H9 (cell line): ENCODE results near the gene PPP1R14C. TPM values are rescaled to one million over a fixed set of nuclear protein-coding genes. Genes with fewer than 3 reads are reported as not detected.

ENCODE experiments used
- DNase-seq: peaks from one replicate; pipeline ENCODE4 v3.0.0-alpha.2; 2017
- H2AFZ ChIP-seq: one replicate; pipeline ENCODE4 v1.6.1; 2013; ENCODE audit warnings: mild to moderate bottlenecking, low read length, control low read depth, moderate library complexity
- H2AK5ac ChIP-seq: 2 replicates; pipeline ENCODE4 v1.6.1; 2013; ENCODE audit warnings: low read length, control low read depth, mixed read lengths; ENCODE audit not compliant: insufficient read length
- H2BK120ac ChIP-seq: one replicate; pipeline ENCODE4 v1.6.1; 2013; ENCODE audit warnings: low read depth, mild to moderate bottlenecking, low read length, control low read depth, inconsistent platforms; ENCODE audit not compliant: poor library complexity, severe bottlenecking
- H2BK12ac ChIP-seq: 2 replicates; pipeline ENCODE4 v1.6.1; 2013; ENCODE audit warnings: low read length, control low read depth, mixed read lengths, low read depth; ENCODE audit not compliant: insufficient read length
- H2BK15ac ChIP-seq: 2 replicates; pipeline ENCODE4 v1.6.1; 2013; ENCODE audit warnings: low read depth, low read length, control low read depth
- H2BK20ac ChIP-seq: one replicate; pipeline ENCODE4 v1.6.1; 2013; ENCODE audit warnings: low read depth, mild to moderate bottlenecking, low read length, control low read depth, inconsistent platforms; ENCODE audit not compliant: poor library complexity, severe bottlenecking
- H2BK5ac ChIP-seq: 2 replicates; pipeline ENCODE4 v1.6.1; 2013; ENCODE audit warnings: low read length, control low read depth, mixed read lengths; ENCODE audit not compliant: insufficient read length
- H3K14ac ChIP-seq: 2 replicates; pipeline ENCODE4 v1.6.1; 2013; ENCODE audit warnings: low read length, control low read depth; ENCODE audit not compliant: insufficient read depth
- H3K18ac ChIP-seq: 2 replicates; pipeline ENCODE4 v1.6.1; 2013; ENCODE audit warnings: low read depth, mild to moderate bottlenecking, mixed read lengths, low read length, control low read depth; ENCODE audit not compliant: insufficient read length
- H3K23ac ChIP-seq: 2 replicates; pipeline ENCODE4 v1.6.1; 2013; ENCODE audit warnings: low read length, control low read depth, mixed read lengths, low read depth; ENCODE audit not compliant: insufficient read length
- H3K23me2 ChIP-seq: 2 replicates; pipeline ENCODE4 v1.6.1; 2013; ENCODE audit warnings: low read depth, mild to moderate bottlenecking, mixed read lengths, low read length, control low read depth; ENCODE audit not compliant: insufficient read length, poor library complexity, severe bottlenecking
- H3K27ac ChIP-seq: 2 replicates; pipeline ENCODE4 v1.5.1; 2013; ENCODE audit warnings: low read length, control low read depth, mixed read lengths, low read depth; ENCODE audit not compliant: insufficient read length
- H3K27me3 ChIP-seq: 2 replicates; pipeline ENCODE4 v1.6.1; 2013; ENCODE audit warnings: low read length, control low read depth, inconsistent platforms; ENCODE audit not compliant: insufficient read depth
- H3K4ac ChIP-seq: 2 replicates; pipeline ENCODE4 v1.6.1; 2013; ENCODE audit warnings: low read depth, mild to moderate bottlenecking, control low read depth, inconsistent platforms, low read length, moderate library complexity
- H3K4me1 ChIP-seq: 2 replicates; pipeline ENCODE4 v1.6.1; 2013; ENCODE audit warnings: low read length, control low read depth, inconsistent platforms; ENCODE audit not compliant: insufficient read depth
- H3K4me2 ChIP-seq: 2 replicates; pipeline ENCODE4 v1.6.1; 2013; ENCODE audit warnings: low read length, control low read depth, mixed read lengths; ENCODE audit not compliant: insufficient read length, insufficient read depth
- H3K56ac ChIP-seq: 2 replicates; pipeline ENCODE4 v1.6.1; 2013; ENCODE audit warnings: low read depth, mild to moderate bottlenecking, mixed read lengths, low read length, control low read depth; ENCODE audit not compliant: insufficient read length
- H3K79me1 ChIP-seq: 2 replicates; pipeline ENCODE4 v1.6.1; 2013; ENCODE audit warnings: low read depth, mild to moderate bottlenecking, moderate library complexity, low read length, control low read depth, inconsistent platforms; ENCODE audit not compliant: insufficient read depth, poor library complexity, severe bottlenecking
- H3K79me2 ChIP-seq: 2 replicates; pipeline ENCODE4 v1.6.1; 2013; ENCODE audit warnings: low read length, control low read depth, inconsistent platforms; ENCODE audit not compliant: insufficient read depth
- H3K9ac ChIP-seq: 2 replicates; pipeline ENCODE4 v1.6.1; 2013; ENCODE audit warnings: low read length, control low read depth, mixed read lengths; ENCODE audit not compliant: insufficient read length; ENCODE audit errors: extremely low read depth
- H3K9me3 ChIP-seq: one replicate; pipeline ENCODE4 v1.6.1; 2013; ENCODE audit warnings: low read depth, low read length, inconsistent platforms; ENCODE audit not compliant: control insufficient read depth
- H3T11ph ChIP-seq: one replicate; pipeline ENCODE4 v1.6.1; 2013; ENCODE audit warnings: mild to moderate bottlenecking, low read length, control low read depth, inconsistent platforms
- H4K20me1 ChIP-seq: one replicate; pipeline ENCODE4 v1.6.1; 2013; ENCODE audit not compliant: control insufficient read depth, insufficient read length, insufficient read depth
- H4K5ac ChIP-seq: 2 replicates; pipeline ENCODE4 v1.6.1; 2013; ENCODE audit warnings: low read depth, mild to moderate bottlenecking, mixed read lengths, low read length, control low read depth; ENCODE audit not compliant: insufficient read length
- H4K8ac ChIP-seq: replicated peaks from 2 replicates; pipeline ENCODE4 v1.6.1; 2013; ENCODE audit warnings: low read length, control low read depth, mixed read lengths, low read depth; ENCODE audit not compliant: insufficient read length
- H4K91ac ChIP-seq: 2 replicates; pipeline ENCODE4 v1.6.1; 2013; ENCODE audit warnings: low read depth, mild to moderate bottlenecking, moderate library complexity, mixed read lengths, low read length, control low read depth; ENCODE audit not compliant: insufficient read length
- H3K27ac Mint-ChIP-seq, 3 experiments: 2 replicates in 2 of 3; 3 replicates in 1 of 3; pipeline ENCODE4 v1.8.0; 2020 to 2021; ENCODE audit warnings: mixed read lengths in 3 of 3, mild to moderate bottlenecking in 1 of 3, moderate library complexity in 1 of 3
- H3K27me3 Mint-ChIP-seq: 2 replicates; pipeline ENCODE4 v1.8.0; 2021; ENCODE audit warnings: low read depth, mild to moderate bottlenecking, moderate library complexity, mixed read lengths
- H3K36me3 Mint-ChIP-seq, 3 experiments: 2 replicates in 2 of 3; 3 replicates in 1 of 3; pipeline ENCODE4 v1.8.0; 2020 to 2021; ENCODE audit warnings: low read depth in 3 of 3, mixed read lengths in 3 of 3; ENCODE audit not compliant: insufficient read depth in 1 of 3
- H3K4me1 Mint-ChIP-seq, 2 experiments: 2 replicates each; pipeline ENCODE4 v1.8.0; 2020; ENCODE audit warnings: mixed read lengths in 2 of 2
- H3K4me3 Mint-ChIP-seq, 2 experiments: 2 replicates in 1 of 2; 3 replicates in 1 of 2; pipeline ENCODE4 v1.8.0; 2020 to 2021; ENCODE audit warnings: mild to moderate bottlenecking in 2 of 2, mixed read lengths in 2 of 2, moderate library complexity in 1 of 2
- H3K9me3 Mint-ChIP-seq, 2 experiments: 2 replicates in 1 of 2; 3 replicates in 1 of 2; pipeline ENCODE4 v1.8.0; 2020; ENCODE audit warnings: mild to moderate bottlenecking in 2 of 2, mixed read lengths in 2 of 2, moderate library complexity in 1 of 2
- WGBS: extraction: QIAGEN DNeasy Blood & Tissue Kit; methylation state at CpG from one replicate; pipeline ENCODE4 v1.1.7; 2013; ENCODE audit warnings: missing lambda C conversion rate, low lambda C conversion rate, mixed read lengths; ENCODE audit not compliant: insufficient read length; ENCODE audit errors: extremely low coverage; 5-methylcytosine and 5-hydroxymethylcytosine counted together
- total RNA-seq: library from RNA; stranded (reverse); gene quantifications from 2 replicates; pipeline ENCODE4 v1.2.1, GENCODE V29; 2021
- TF ChIP-seq, protein P1 (sequence below): fragments of 200-600 bp; sonication (generic); conservative IDR thresholded peaks from 3 replicates; pipeline ENCODE4 v1.8.0; 2021; ENCODE audit warnings: antibody characterized with exemption, mild to moderate bottlenecking

Gene PPP1R14C
- total RNA-seq, 1 experiment from 2014 or later = 0.37 TPM

DNA sequence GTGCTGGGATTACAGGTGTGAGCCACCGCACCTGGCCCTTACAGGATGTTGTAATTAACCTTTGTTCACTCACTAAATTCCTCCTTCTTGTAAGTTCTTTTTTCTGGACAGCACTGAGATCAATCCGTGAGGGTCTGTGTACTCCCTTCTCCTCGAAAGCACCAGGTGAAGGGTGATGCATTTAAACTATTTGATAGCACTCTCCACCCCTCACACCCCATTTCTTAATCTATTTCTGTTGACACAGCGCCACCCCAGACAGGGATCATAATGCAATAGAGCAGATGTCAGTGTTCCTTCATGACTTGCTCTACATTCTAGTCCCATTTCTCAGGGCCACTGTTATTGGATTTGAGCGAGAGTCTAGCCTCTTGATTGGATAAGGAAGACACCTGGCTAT, 46.3 kb downstream of the PPP1R14C start:
- no peak overlapping the region for H2AK5ac ChIP-seq
- no peak overlapping the region for H3K4me3 Mint-ChIP-seq
- WGBS = no CpG with 5 or more reads among the region's 5 CpGs
- H3K4ac ChIP-seq = no peak overlapping the region
- no peak overlapping the region for H3K56ac ChIP-seq
- H4K8ac ChIP-seq = no peak overlapping the region
- H2BK120ac ChIP-seq = no peak overlapping the region
- no peak overlapping the region for H3K23ac ChIP-seq
- no peak overlapping the region for H3K14ac ChIP-seq
- no peak for DNase-seq
- no peak overlapping the region for H3K27ac ChIP-seq
- no peaks in the 10 kb centered on the region for H3K4me1 Mint-ChIP-seq
- H3K9ac ChIP-seq = no peak overlapping the region
- H3K4me2 ChIP-seq = no peak overlapping the region
- H3K4me1 ChIP-seq = no peaks in the 10 kb centered on the region
- H3K79me1 ChIP-seq = no peaks in the 10 kb centered on the region
- no peaks in the 10 kb centered on the region for H4K20me1 ChIP-seq
- H2BK12ac ChIP-seq = no peak overlapping the region
- H3T11ph ChIP-seq = no peak overlapping the region
- H3K27me3 ChIP-seq = no peaks in the 10 kb centered on the region
- no peak overlapping the region for H2BK20ac ChIP-seq
- H3K9me3 ChIP-seq = no peaks in the 10 kb centered on the region
- H3K23me2 ChIP-seq = no peaks in the 10 kb centered on the region
- no peak overlapping the region for H4K5ac ChIP-seq
- TF ChIP-seq, protein P1, sequence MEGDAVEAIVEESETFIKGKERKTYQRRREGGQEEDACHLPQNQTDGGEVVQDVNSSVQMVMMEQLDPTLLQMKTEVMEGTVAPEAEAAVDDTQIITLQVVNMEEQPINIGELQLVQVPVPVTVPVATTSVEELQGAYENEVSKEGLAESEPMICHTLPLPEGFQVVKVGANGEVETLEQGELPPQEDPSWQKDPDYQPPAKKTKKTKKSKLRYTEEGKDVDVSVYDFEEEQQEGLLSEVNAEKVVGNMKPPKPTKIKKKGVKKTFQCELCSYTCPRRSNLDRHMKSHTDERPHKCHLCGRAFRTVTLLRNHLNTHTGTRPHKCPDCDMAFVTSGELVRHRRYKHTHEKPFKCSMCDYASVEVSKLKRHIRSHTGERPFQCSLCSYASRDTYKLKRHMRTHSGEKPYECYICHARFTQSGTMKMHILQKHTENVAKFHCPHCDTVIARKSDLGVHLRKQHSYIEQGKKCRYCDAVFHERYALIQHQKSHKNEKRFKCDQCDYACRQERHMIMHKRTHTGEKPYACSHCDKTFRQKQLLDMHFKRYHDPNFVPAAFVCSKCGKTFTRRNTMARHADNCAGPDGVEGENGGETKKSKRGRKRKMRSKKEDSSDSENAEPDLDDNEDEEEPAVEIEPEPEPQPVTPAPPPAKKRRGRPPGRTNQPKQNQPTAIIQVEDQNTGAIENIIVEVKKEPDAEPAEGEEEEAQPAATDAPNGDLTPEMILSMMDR = peak; percentile 26; the same call in 2 of the 3 replicates
- H3K9me3 Mint-ChIP-seq = peaks cover 4 to 7% of the 10 kb centered on the region in 2 experiments; a peak in 4 of 5 replicates
- no peak overlapping the region for H2AFZ ChIP-seq
- H4K91ac ChIP-seq = no peak overlapping the region
- peaks cover 7% of the 10 kb centered on the region for H3K27me3 Mint-ChIP-seq
- H2BK15ac ChIP-seq = no peak overlapping the region
- H3K79me2 ChIP-seq = no peaks in the 10 kb centered on the region
- peaks cover 0 to 4% (median 0%) of the 10 kb centered on the region in 3 experiments; a peak in 2 of 7 replicates for H3K36me3 Mint-ChIP-seq
- H3K27ac Mint-ChIP-seq = no peak overlapping the region
- no peak overlapping the region for H3K18ac ChIP-seq
- no peak overlapping the region for H2BK5ac ChIP-seq
